IMR-90 (cell line): ENCODE results near the gene GPC5.

Experiments
- CEBPB ChIP-seq: IDR thresholded peaks from 2 replicates; pipeline ENCODE4 v1.6.1; 2012; ENCODE audit warnings: low read depth, low read length, improper control_type of control experiment
- MAZ ChIP-seq: IDR thresholded peaks from 2 replicates; pipeline ENCODE4 v1.6.1; 2012; ENCODE audit warnings: low read depth, mild to moderate bottlenecking, low read length, improper control_type of control experiment, moderate library complexity, borderline replicate concordance
- MXI1 ChIP-seq: IDR thresholded peaks from 2 replicates; pipeline ENCODE4 v1.6.1; 2012; ENCODE audit warnings: low read depth, mild to moderate bottlenecking, low read length, moderate library complexity, borderline replicate concordance
- POLR2A ChIP-seq: IDR thresholded peaks from 2 replicates; pipeline ENCODE4 v1.6.1; 2012; ENCODE audit warnings: mild to moderate bottlenecking, low read depth, low read length
- RAD21 ChIP-seq: IDR thresholded peaks from 2 replicates; pipeline ENCODE4 v1.6.1; 2012; ENCODE audit warnings: low read length, improper control_type of control experiment
- TF ChIP-seq, protein P1 (sequence below): conservative IDR thresholded peaks from 2 replicates; pipeline ENCODE4 v1.5.1; 2012; ENCODE audit warnings: mild to moderate bottlenecking, low read depth, low read length, improper control_type of control experiment

GRCh38 chr13:92896842-92897241 is 1498.4 kb downstream of the GPC5 start:
- TF ChIP-seq, protein P1, sequence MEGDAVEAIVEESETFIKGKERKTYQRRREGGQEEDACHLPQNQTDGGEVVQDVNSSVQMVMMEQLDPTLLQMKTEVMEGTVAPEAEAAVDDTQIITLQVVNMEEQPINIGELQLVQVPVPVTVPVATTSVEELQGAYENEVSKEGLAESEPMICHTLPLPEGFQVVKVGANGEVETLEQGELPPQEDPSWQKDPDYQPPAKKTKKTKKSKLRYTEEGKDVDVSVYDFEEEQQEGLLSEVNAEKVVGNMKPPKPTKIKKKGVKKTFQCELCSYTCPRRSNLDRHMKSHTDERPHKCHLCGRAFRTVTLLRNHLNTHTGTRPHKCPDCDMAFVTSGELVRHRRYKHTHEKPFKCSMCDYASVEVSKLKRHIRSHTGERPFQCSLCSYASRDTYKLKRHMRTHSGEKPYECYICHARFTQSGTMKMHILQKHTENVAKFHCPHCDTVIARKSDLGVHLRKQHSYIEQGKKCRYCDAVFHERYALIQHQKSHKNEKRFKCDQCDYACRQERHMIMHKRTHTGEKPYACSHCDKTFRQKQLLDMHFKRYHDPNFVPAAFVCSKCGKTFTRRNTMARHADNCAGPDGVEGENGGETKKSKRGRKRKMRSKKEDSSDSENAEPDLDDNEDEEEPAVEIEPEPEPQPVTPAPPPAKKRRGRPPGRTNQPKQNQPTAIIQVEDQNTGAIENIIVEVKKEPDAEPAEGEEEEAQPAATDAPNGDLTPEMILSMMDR, result no peak
- TF ChIP-seq CEBPB (no peak), RAD21 (no peak; the same call in 1 of the 2 replicates), POLR2A (no peak), MAZ (no peak), MXI1 (no peak)
